Suprapubic skin (tissue), 4 donors: ENCODE measurements around the gene PABPN1.

ENCODE experiments used
- POLR2A ChIP-seq, 2 donors: fragments of 450-650 bp; IDR thresholded peaks; one replicate each; pipeline ENCODE4 v1.6.1; 2017; ENCODE audit warnings: antibody characterized with exemption in 2 of 2, mild to moderate bottlenecking in 2 of 2, moderate library complexity in 2 of 2
- POLR2AphosphoS5 ChIP-seq, 3 donors: sonication (generic); formaldehyde crosslinking; IDR thresholded peaks; one replicate each; pipeline ENCODE4 v1.6.1; 2017; ENCODE audit warnings: antibody characterized with exemption in 3 of 3
- TF ChIP-seq, protein P1 (sequence below), 2 donors: fragments of 200-600 bp in 1 of 2; fragments of 450-650 bp in 1 of 2; sonication (generic) in 1 of 2; IDR thresholded peaks; one replicate each; pipeline ENCODE4 v1.5.1; 2016 to 2019; ENCODE audit warnings: antibody characterized with exemption in 2 of 2, mild to moderate bottlenecking in 1 of 2, moderate library complexity in 1 of 2

- TF ChIP-seq, protein P1, sequence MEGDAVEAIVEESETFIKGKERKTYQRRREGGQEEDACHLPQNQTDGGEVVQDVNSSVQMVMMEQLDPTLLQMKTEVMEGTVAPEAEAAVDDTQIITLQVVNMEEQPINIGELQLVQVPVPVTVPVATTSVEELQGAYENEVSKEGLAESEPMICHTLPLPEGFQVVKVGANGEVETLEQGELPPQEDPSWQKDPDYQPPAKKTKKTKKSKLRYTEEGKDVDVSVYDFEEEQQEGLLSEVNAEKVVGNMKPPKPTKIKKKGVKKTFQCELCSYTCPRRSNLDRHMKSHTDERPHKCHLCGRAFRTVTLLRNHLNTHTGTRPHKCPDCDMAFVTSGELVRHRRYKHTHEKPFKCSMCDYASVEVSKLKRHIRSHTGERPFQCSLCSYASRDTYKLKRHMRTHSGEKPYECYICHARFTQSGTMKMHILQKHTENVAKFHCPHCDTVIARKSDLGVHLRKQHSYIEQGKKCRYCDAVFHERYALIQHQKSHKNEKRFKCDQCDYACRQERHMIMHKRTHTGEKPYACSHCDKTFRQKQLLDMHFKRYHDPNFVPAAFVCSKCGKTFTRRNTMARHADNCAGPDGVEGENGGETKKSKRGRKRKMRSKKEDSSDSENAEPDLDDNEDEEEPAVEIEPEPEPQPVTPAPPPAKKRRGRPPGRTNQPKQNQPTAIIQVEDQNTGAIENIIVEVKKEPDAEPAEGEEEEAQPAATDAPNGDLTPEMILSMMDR (IDR thresholded peaks at IDR 0.05): no peak
- TF ChIP-seq POLR2AphosphoS5 (IDR thresholded peaks at IDR 0.05) (no peak), POLR2A (IDR thresholded peaks at IDR 0.05) (no peak)
Measured at GRCh38 chr14:23359167-23359626, 37.9 kb downstream of the PABPN1 start.
